Prostate gland (tissue), 2 donors: ENCODE measurements around the gene IFT74.

ENCODE experiments used
- POLR2A ChIP-seq: fragments of 450-650 bp; IDR thresholded peaks from one replicate; pipeline ENCODE4 v1.6.1; 2016; ENCODE audit warnings: antibody characterized with exemption, mild to moderate bottlenecking
- POLR2AphosphoS5 ChIP-seq: sonication (generic); formaldehyde crosslinking; IDR thresholded peaks from one replicate; pipeline ENCODE4 v1.6.1; 2017; ENCODE audit warnings: antibody characterized with exemption
- TF ChIP-seq, protein P1 (sequence below), 4 experiments: fragments of 200-600 bp in 2 of 4; fragments of 450-650 bp in 2 of 4; sonication (generic) in 2 of 4; IDR thresholded peaks; 1 replicate in 3 of 4; 2 replicates in 1 of 4; pipeline ENCODE4 v1.5.1; 2016 to 2019; ENCODE audit warnings: antibody characterized with exemption in 4 of 4, mild to moderate bottlenecking in 2 of 4, moderate library complexity in 2 of 4

DNA sequence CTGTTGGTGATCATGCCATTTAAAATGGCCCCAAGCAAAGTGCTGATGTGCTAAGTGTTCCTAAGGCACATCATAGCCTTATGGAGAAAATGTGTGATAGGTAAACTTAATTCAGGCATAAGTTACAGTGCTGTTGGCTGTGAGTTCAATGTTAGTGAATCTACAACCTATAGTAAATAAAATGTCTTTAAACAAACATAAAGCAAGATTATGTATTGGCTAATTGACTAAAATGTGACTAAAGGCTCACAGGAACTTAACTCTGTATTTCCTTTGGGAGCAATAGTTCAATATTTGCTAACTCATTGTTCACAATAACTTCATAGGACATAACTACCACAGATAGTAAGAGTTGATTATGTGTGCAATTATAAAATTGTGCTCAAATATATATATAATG lies 98.6 kb downstream of the IFT74 start:
- TF ChIP-seq, protein P1, sequence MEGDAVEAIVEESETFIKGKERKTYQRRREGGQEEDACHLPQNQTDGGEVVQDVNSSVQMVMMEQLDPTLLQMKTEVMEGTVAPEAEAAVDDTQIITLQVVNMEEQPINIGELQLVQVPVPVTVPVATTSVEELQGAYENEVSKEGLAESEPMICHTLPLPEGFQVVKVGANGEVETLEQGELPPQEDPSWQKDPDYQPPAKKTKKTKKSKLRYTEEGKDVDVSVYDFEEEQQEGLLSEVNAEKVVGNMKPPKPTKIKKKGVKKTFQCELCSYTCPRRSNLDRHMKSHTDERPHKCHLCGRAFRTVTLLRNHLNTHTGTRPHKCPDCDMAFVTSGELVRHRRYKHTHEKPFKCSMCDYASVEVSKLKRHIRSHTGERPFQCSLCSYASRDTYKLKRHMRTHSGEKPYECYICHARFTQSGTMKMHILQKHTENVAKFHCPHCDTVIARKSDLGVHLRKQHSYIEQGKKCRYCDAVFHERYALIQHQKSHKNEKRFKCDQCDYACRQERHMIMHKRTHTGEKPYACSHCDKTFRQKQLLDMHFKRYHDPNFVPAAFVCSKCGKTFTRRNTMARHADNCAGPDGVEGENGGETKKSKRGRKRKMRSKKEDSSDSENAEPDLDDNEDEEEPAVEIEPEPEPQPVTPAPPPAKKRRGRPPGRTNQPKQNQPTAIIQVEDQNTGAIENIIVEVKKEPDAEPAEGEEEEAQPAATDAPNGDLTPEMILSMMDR (IDR thresholded peaks at IDR 0.05): no peak
- TF ChIP-seq POLR2A (no peak), POLR2AphosphoS5 (no peak)
